SKM-1 (cell line): ENCODE data around the gene GRM8.

Source experiments
- DNase-seq: peaks from one replicate; lab custom pipeline; 2025; ENCODE audit not compliant: unreplicated experiment; lab: John Stamatoyannopoulos, UW

GRM8 gene

GRCh38 chr7:126750207-126750911 is 502.4 kb downstream of the GRM8 start:
- no peak for DNase-seq

- DNase-seq: no peak
Observed at GRCh38 chr7:126728967-126729366, 523.8 kb downstream of the GRM8 start.

GRCh38 chr7:126727930-126728391 is 524.8 kb downstream of the GRM8 start:
- no peak for DNase-seq

- DNase-seq: no peak
Observed at GRCh38 chr7:126723966-126724544, 528.7 kb downstream of the GRM8 start.

- no peak for DNase-seq
Observed at GRCh38 chr7:126720232-126720631, 532.5 kb downstream of the GRM8 start.

GRCh38 chr7:126718419-126718818 is 534.3 kb downstream of the GRM8 start:
- no peak for DNase-seq

- DNase-seq: no peak
Observed at GRCh38 chr7:126716321-126716720, 536.4 kb downstream of the GRM8 start.

- no peak for DNase-seq
Observed at GRCh38 chr7:126715076-126715475, 537.7 kb downstream of the GRM8 start.

- DNase-seq: no peak
Observed at GRCh38 chr7:126702242-126703016, 550.3 kb downstream of the GRM8 start.

GRCh38 chr7:126700807-126701604 is 551.7 kb downstream of the GRM8 start:
- peak; percentile 84 for DNase-seq

- DNase-seq: no peak
Observed at GRCh38 chr7:126699707-126700106, 553.0 kb downstream of the GRM8 start.

GRCh38 chr7:126698909-126699308 is 553.8 kb downstream of the GRM8 start:
- DNase-seq: no peak

- DNase-seq: no peak
Observed at GRCh38 chr7:126698446-126698845, 554.3 kb downstream of the GRM8 start.

GRCh38 chr7:126696256-126697038 is 556.3 kb downstream of the GRM8 start:
- DNase-seq: no peak

- no peak for DNase-seq
Observed at GRCh38 chr7:126690848-126691751, 561.6 kb downstream of the GRM8 start.

GRCh38 chr7:126690104-126690503 is 562.6 kb downstream of the GRM8 start:
- DNase-seq: no peak

GRCh38 chr7:126689037-126689436 is 563.7 kb downstream of the GRM8 start:
- no peak for DNase-seq

GRCh38 chr7:126686474-126686873 is 566.3 kb downstream of the GRM8 start:
- no peak for DNase-seq

- DNase-seq: no peak
Observed at GRCh38 chr7:126685596-126685995, 567.1 kb downstream of the GRM8 start.
